ENCODE data around the gene SOHLH1. TPM values are rescaled to one million over a fixed set of nuclear protein-coding genes. Genes with fewer than 3 reads are reported as not detected.

SOHLH1 gene
- total RNA-seq, result not detected

GRCh38 chr9:135699440-135699839 is at the start of gene SOHLH1:
SOHLH1 (minus strand) TSS chr9:135699481; CDS start chr9:135699467, 14 bp downstream.
- no peaks in the 10 kb centered on the region for H3K36me3 ChIP-seq
- no peaks in the 10 kb centered on the region for H3K4me1 ChIP-seq
- intact Hi-C loops (cut with DNase I; ENCODE audit: low total_unique reads), result no loop called here
- no peak within 1 kb of the TSS for H3K27ac ChIP-seq
- H3K4me3 ChIP-seq, result no peak within 1 kb of the TSS
- no peaks in the 10 kb centered on the region for H3K9me3 ChIP-seq
- peaks cover 0 to 38% of the 10 kb centered on the region in 2 donors for H3K27me3 ChIP-seq
- TF ChIP-seq POLR2A (IDR thresholded peaks at IDR 0.05), result no peak
- DNase-seq (ENCODE audit: low spot score in 2 of 2), result no peak

- Histone ChIP-seq H3K36me3 (no peaks in the 10 kb centered on the region), H3K9me3 (no peaks in the 10 kb centered on the region), H3K27ac (no peak overlapping the region), H3K4me3 (no peak overlapping the region), H3K27me3 (peaks cover 0 to 65% of the 10 kb centered on the region in 2 donors), H3K4me1 (no peaks in the 10 kb centered on the region)
- intact Hi-C loops (cut with DNase I; ENCODE audit: low total_unique reads), result no loop called here
- TF ChIP-seq CTCF (IDR thresholded peaks at IDR 0.05) (no peak), POLR2AphosphoS5 (IDR thresholded peaks at IDR 0.05) (no peak), POLR2A (IDR thresholded peaks at IDR 0.05) (no peak)
- DNase-seq (ENCODE audit: low spot score in 2 of 2), result no peak
Measured at GRCh38 chr9:135748676-135749075, 49.4 kb upstream of the SOHLH1 start.

- Histone ChIP-seq H3K36me3 (no peaks in the 10 kb centered on the region), H3K9me3 (no peaks in the 10 kb centered on the region), H3K27ac (no peak overlapping the region), H3K4me3 (no peak overlapping the region), H3K4me1 (no peaks in the 10 kb centered on the region), H3K27me3 (peaks cover 0 to 78% of the 10 kb centered on the region in 2 donors)
- intact Hi-C loops (cut with DNase I; ENCODE audit: low total_unique reads), result no loop called here
- TF ChIP-seq CTCF (IDR thresholded peaks at IDR 0.05), result no peak
- no peak for TF ChIP-seq POLR2A (IDR thresholded peaks at IDR 0.05)
- TF ChIP-seq POLR2AphosphoS5 (IDR thresholded peaks at IDR 0.05), result no peak
- no peak for DNase-seq (ENCODE audit: low spot score in 2 of 2)
Measured at GRCh38 chr9:135747311-135747710, 48.0 kb upstream of the SOHLH1 start.

GRCh38 chr9:135746565-135746964 is 47.3 kb upstream of the SOHLH1 start:
- no peaks in the 10 kb centered on the region for H3K4me1 ChIP-seq
- no peak for DNase-seq (ENCODE audit: low spot score in 2 of 2)
- peaks cover 0 to 86% of the 10 kb centered on the region in 2 donors for H3K27me3 ChIP-seq
- H3K9me3 ChIP-seq, result no peaks in the 10 kb centered on the region
- no peaks in the 10 kb centered on the region for H3K36me3 ChIP-seq
- TF ChIP-seq CTCF (IDR thresholded peaks at IDR 0.05) (no peak), POLR2AphosphoS5 (IDR thresholded peaks at IDR 0.05) (no peak), POLR2A (IDR thresholded peaks at IDR 0.05) (no peak)
- intact Hi-C loops (cut with DNase I; ENCODE audit: low total_unique reads), result no loop called here
- H3K27ac ChIP-seq, result no peak overlapping the region
- no peak overlapping the region for H3K4me3 ChIP-seq

- Histone ChIP-seq H3K36me3 (no peaks in the 10 kb centered on the region), H3K9me3 (no peaks in the 10 kb centered on the region), H3K4me3 (no peak overlapping the region), H3K4me1 (no peaks in the 10 kb centered on the region), H3K27ac (no peak overlapping the region), H3K27me3 (peaks cover 0 to 80% of the 10 kb centered on the region in 2 donors)
- DNase-seq (ENCODE audit: low spot score in 2 of 2), result no peak
- intact Hi-C loops (cut with DNase I; ENCODE audit: low total_unique reads), result no loop called here
- TF ChIP-seq CTCF (IDR thresholded peaks at IDR 0.05), result no peak
- TF ChIP-seq POLR2A (IDR thresholded peaks at IDR 0.05), result no peak
Measured at GRCh38 chr9:135745686-135746324, 46.5 kb upstream of the SOHLH1 start.
